Neural progenitor cell (in vitro differentiated cells): ENCODE data around the gene BCAT1. TPM values are rescaled to one million over a fixed set of nuclear protein-coding genes. Genes with fewer than 3 reads are reported as not detected.
"Not testable (repeated sequence)": the region's sequence is repeated elsewhere in the genome, so short reads cannot be mapped to it uniquely, and the experiment has no call there.

Experiments used
- DNase-seq: peaks from one replicate; pipeline ENCODE4 v3.0.0-alpha.2; 2016; ENCODE audit warnings: low spot score
- H2AFZ ChIP-seq: fragments of 200-600 bp; sonication (generic); replicated peaks from 2 replicates; pipeline ENCODE4 v1.6.1; 2016; ENCODE audit warnings: antibody characterized with exemption
- H3F3A ChIP-seq: fragments of 200-600 bp; sonication (generic); 2 replicates; pipeline ENCODE4 v1.6.1; 2016; ENCODE audit warnings: antibody characterized with exemption, low read depth
- H3K27ac ChIP-seq: fragments of 200-600 bp; sonication (generic); 2 replicates; pipeline ENCODE4 v1.5.1; 2016; ENCODE audit warnings: mild to moderate bottlenecking
- H3K27me3 ChIP-seq: fragments of 200-600 bp; sonication (generic); 2 replicates; pipeline ENCODE4 v1.6.1; 2016; ENCODE audit warnings: mild to moderate bottlenecking, moderate library complexity
- H3K36me3 ChIP-seq: fragments of 200-600 bp; sonication (generic); 2 replicates; pipeline ENCODE4 v1.5.1; 2016
- H3K4me1 ChIP-seq: fragments of 200-600 bp; sonication (generic); 2 replicates; pipeline ENCODE4 v1.6.1; 2016; ENCODE audit warnings: mixed run types
- H3K4me2 ChIP-seq: fragments of 200-600 bp; sonication (generic); 2 replicates; pipeline ENCODE4 v1.6.1; 2016
- H3K4me3 ChIP-seq: fragments of 200-600 bp; sonication (generic); 2 replicates; pipeline ENCODE4 v1.5.1; 2016
- H3K79me2 ChIP-seq: fragments of 200-600 bp; sonication (generic); 2 replicates; pipeline ENCODE4 v1.6.1; 2016; ENCODE audit warnings: low read depth
- H3K9ac ChIP-seq: fragments of 200-600 bp; sonication (generic); 2 replicates; pipeline ENCODE4 v1.6.1; 2016
- H3K9me3 ChIP-seq: fragments of 200-600 bp; sonication (generic); 2 replicates; pipeline ENCODE4 v1.5.1; 2016; ENCODE audit warnings: low read depth
- H4K20me1 ChIP-seq: fragments of 200-600 bp; sonication (generic); 2 replicates; pipeline ENCODE4 v1.6.1; 2016; ENCODE audit warnings: low read depth
- H3K27ac Mint-ChIP-seq: 3 replicates; pipeline ENCODE4 v1.8.0; 2021; ENCODE audit warnings: mixed read lengths
- H3K27me3 Mint-ChIP-seq: 2 replicates; pipeline ENCODE4 v1.8.0; 2022; ENCODE audit warnings: low read depth, mild to moderate bottlenecking, inconsistent platforms, moderate library complexity, mixed read lengths; ENCODE audit not compliant: insufficient read depth
- H3K36me3 Mint-ChIP-seq: 3 replicates; pipeline ENCODE4 v1.8.0; 2021; ENCODE audit warnings: mixed read lengths
- H3K4me1 Mint-ChIP-seq: 3 replicates; pipeline ENCODE4 v1.8.0; 2021; ENCODE audit warnings: mixed read lengths
- H3K4me3 Mint-ChIP-seq: 3 replicates; pipeline ENCODE4 v1.8.0; 2021; ENCODE audit warnings: mild to moderate bottlenecking, moderate library complexity, mixed read lengths
- H3K9me3 Mint-ChIP-seq: 3 replicates; pipeline ENCODE4 v1.8.0; 2020; ENCODE audit warnings: mixed read lengths
- CTCF ChIP-seq: fragments of 200-600 bp; sonication (generic); IDR thresholded peaks from 2 replicates; pipeline ENCODE4 v1.5.1; 2017; ENCODE audit warnings: antibody characterized with exemption, mild to moderate bottlenecking
- EZH2 ChIP-seq: fragments of 200-600 bp; sonication (generic); IDR thresholded peaks from 2 replicates; pipeline ENCODE4 v1.6.1; 2017; ENCODE audit warnings: antibody characterized with exemption, mild to moderate bottlenecking, moderate library complexity
- EZH2phosphoT487 ChIP-seq: fragments of 200-600 bp; sonication (generic); IDR thresholded peaks from 2 replicates; pipeline ENCODE4 v1.6.1; 2017; ENCODE audit warnings: antibody characterized with exemption
- total RNA-seq: library from RNA; depleted of rRNA; stranded (reverse); fragments of >200 nt; gene quantifications from 2 replicates; pipeline ENCODE4 v1.2.3, GENCODE V29; 2015; ENCODE audit warnings: low replicate concordance

BCAT1 gene
- total RNA-seq, 1 donor from 2014 or later = 287 TPM

- Mint-ChIP-seq H3K36me3 (peaks cover 29% of the 10 kb centered on the region), H3K4me3 (no peak overlapping the region), H3K4me1 (peaks cover 22% of the 10 kb centered on the region), H3K27me3 (no peaks in the 10 kb centered on the region), H3K9me3 (peaks cover 11% of the 10 kb centered on the region), H3K27ac (no peak overlapping the region)
- Histone ChIP-seq H4K20me1 (peaks cover 18% of the 10 kb centered on the region), H3K9ac (no peak overlapping the region), H3K27ac (no peak overlapping the region), H3F3A (peaks cover 3% of the 10 kb centered on the region), H3K27me3 (no peaks in the 10 kb centered on the region), H3K79me2 (peaks cover 33% of the 10 kb centered on the region), H3K4me1 (peaks cover 10% of the 10 kb centered on the region), H2AFZ (no peak overlapping the region), H3K36me3 (peaks cover 4% of the 10 kb centered on the region), H3K4me2 (no peak overlapping the region), H3K4me3 (no peak overlapping the region), H3K9me3 (no peaks in the 10 kb centered on the region)
- DNase-seq = no peak
- no peak for TF ChIP-seq EZH2phosphoT487
- peak; percentile 56 for TF ChIP-seq CTCF
- no peak for TF ChIP-seq EZH2
Measured at GRCh38 chr12:24852420-24852819, 96.5 kb downstream of the BCAT1 start.

GRCh38 chr12:24851883-24852282 is 97.0 kb downstream of the BCAT1 start:
- not testable (repeated sequence) for H3F3A ChIP-seq, H3K9me3 ChIP-seq, H3K4me3 ChIP-seq, DNase-seq, H3K27me3 ChIP-seq, H3K4me2 ChIP-seq, H3K27ac Mint-ChIP-seq, H3K9me3 Mint-ChIP-seq, H3K27ac ChIP-seq, H2AFZ ChIP-seq, H3K9ac ChIP-seq, H3K36me3 ChIP-seq, H3K4me3 Mint-ChIP-seq, H3K27me3 Mint-ChIP-seq
- Mint-ChIP-seq H3K4me1 (peaks cover 22% of the 10 kb centered on the region), H3K36me3 (peaks cover 28% of the 10 kb centered on the region)
- Histone ChIP-seq H4K20me1 (peaks cover 18% of the 10 kb centered on the region), H3K79me2 (peaks cover 33% of the 10 kb centered on the region), H3K4me1 (peaks cover 10% of the 10 kb centered on the region)

- H3K4me3 Mint-ChIP-seq = no peak overlapping the region
- no peak for TF ChIP-seq EZH2
- no peak for TF ChIP-seq EZH2phosphoT487
- no peak for TF ChIP-seq CTCF
- H3K4me1 Mint-ChIP-seq = peaks cover 22% of the 10 kb centered on the region
- Histone ChIP-seq H3K36me3 (peaks cover 9% of the 10 kb centered on the region), H3F3A (peaks cover 3% of the 10 kb centered on the region), H4K20me1 (peaks cover 18% of the 10 kb centered on the region), H3K4me1 (peaks cover 10% of the 10 kb centered on the region), H3K27me3 (no peaks in the 10 kb centered on the region), H2AFZ (no peak overlapping the region), H3K79me2 (peaks cover 34% of the 10 kb centered on the region), H3K4me2 (no peak overlapping the region), H3K27ac (no peak overlapping the region), H3K4me3 (no peak overlapping the region), H3K9me3 (no peaks in the 10 kb centered on the region), H3K9ac (no peak overlapping the region)
- H3K36me3 Mint-ChIP-seq = peaks cover 26% of the 10 kb centered on the region
- H3K27me3 Mint-ChIP-seq = no peaks in the 10 kb centered on the region
- H3K9me3 Mint-ChIP-seq = peaks cover 6% of the 10 kb centered on the region
- no peak for DNase-seq
- H3K27ac Mint-ChIP-seq = no peak overlapping the region
Measured at GRCh38 chr12:24851341-24851740, 97.6 kb downstream of the BCAT1 start.

GRCh38 chr12:24850496-24850895 is 98.4 kb downstream of the BCAT1 start:
- no peak for TF ChIP-seq EZH2
- no peak for TF ChIP-seq EZH2phosphoT487
- no peak for TF ChIP-seq CTCF
- Histone ChIP-seq H3F3A (peaks cover 3% of the 10 kb centered on the region), H3K27ac (no peak overlapping the region), H3K79me2 (peaks cover 39% of the 10 kb centered on the region), H3K4me3 (no peak overlapping the region), H3K4me1 (peaks cover 10% of the 10 kb centered on the region), H3K9me3 (no peaks in the 10 kb centered on the region), H3K36me3 (peaks cover 15% of the 10 kb centered on the region), H3K4me2 (no peak overlapping the region), H2AFZ (no peak overlapping the region), H3K27me3 (no peaks in the 10 kb centered on the region), H4K20me1 (peaks cover 18% of the 10 kb centered on the region), H3K9ac (no peak overlapping the region)
- Mint-ChIP-seq H3K36me3 (peaks cover 21% of the 10 kb centered on the region), H3K27me3 (no peaks in the 10 kb centered on the region), H3K9me3 (peaks cover 2% of the 10 kb centered on the region), H3K4me3 (no peak overlapping the region), H3K4me1 (peaks cover 22% of the 10 kb centered on the region), H3K27ac (no peak overlapping the region)
- DNase-seq = no peak
